ENCODE data around the gene EFL1. TPM values are rescaled to one million over a fixed set of nuclear protein-coding genes. Genes with fewer than 3 reads are reported as not detected.

The EFL1 gene
- total and polyA plus RNA-seq, 2 of the 8 experiments (the other 6 are each of a cell fraction or from before 2014, with no cell fraction given), result 10.8 to 31.5 TPM

GRCh38 chr15:82197733-82198594 is 64.6 kb downstream of the EFL1 start (continued):
- TF ChIP-seq ATF3 (IDR thresholded peaks at IDR 0.05; ENCODE audit: insufficient read depth, low read depth, low read length), result no peak
- TF ChIP-seq MAX (IDR thresholded peaks at IDR 0.05), result no peak
- no peak for TF ChIP-seq HDAC2 (IDR thresholded peaks at IDR 0.05; ENCODE audit: borderline replicate concordance in 1 of 2, low read depth in 2 of 2, low read length in 2 of 2)
- no peak for TF ChIP-seq TAF7 (optimal IDR thresholded peaks at IDR 0.05; ENCODE audit: borderline replicate concordance, low read depth, low read length)
- no peak for TF ChIP-seq HDAC6 (IDR thresholded peaks at IDR 0.05; ENCODE audit: low read depth, low read length)
- peak; percentile 78 to 81 for TF ChIP-seq RAD21 (IDR thresholded peaks at IDR 0.05 in 1 of 2, conservative IDR thresholded peaks at IDR 0.05 in 1 of 2; ENCODE audit: low read depth in 2 of 2, low read length in 2 of 2)
- no peak for TF ChIP-seq POLR2A (IDR thresholded peaks at IDR 0.05; ENCODE audit: control extremely low read depth in 1 of 2, low read depth in 2 of 2, low read length in 2 of 2)
- TF ChIP-seq RXRA (IDR thresholded peaks at IDR 0.05; ENCODE audit: insufficient read depth, low read depth, low read length), result no peak
- no peak for TF ChIP-seq SP4 (IDR thresholded peaks at IDR 0.05; ENCODE audit: low read length)
- no peak for TF ChIP-seq CREB1 (IDR thresholded peaks at IDR 0.05)
- no peak for TF ChIP-seq TEAD4 (IDR thresholded peaks at IDR 0.05; ENCODE audit: low read depth, low read length)
- no peak for TF ChIP-seq MAFK (IDR thresholded peaks at IDR 0.05; ENCODE audit: low read depth, low read length)
- peak; percentile 50 to 87 (median 80) for TF ChIP-seq CTCF (IDR thresholded peaks at IDR 0.05; ENCODE audit: control extremely low read depth in 1 of 3, insufficient read depth in 1 of 3, low read depth in 1 of 3, low read length in 3 of 3)
- TF ChIP-seq ATF2 (IDR thresholded peaks at IDR 0.05; ENCODE audit: low read length), result no peak
- no peak for TF ChIP-seq EGR1 (IDR thresholded peaks at IDR 0.05; ENCODE audit: borderline replicate concordance, low read depth, low read length)
